CD4-positive, CD25-positive, alpha-beta regulatory T cell (primary cell): ENCODE measurements around the gene CHST9. TPM values are rescaled to one million over a fixed set of nuclear protein-coding genes. Genes with fewer than 3 reads are reported as not detected.
"Not testable (repeated sequence)": the region's sequence is repeated elsewhere in the genome, so short reads cannot be mapped to it uniquely, and the experiment has no call there.

ENCODE experiments used
- ATAC-seq, 2 donors: fragments of 150-1000 bp; cut with Tn5 transposase; one replicate each; pipeline ENCODE4 v1.10.0; 2021; ENCODE audit warnings: low read depth in 2 of 2, moderate number of reproducible peaks in 2 of 2, moderate library complexity in 1 of 2
- DNase-seq, 3 donors: peaks; one replicate each; pipeline versions ENCODE4 v3.0.0 to v3.0.0-alpha.2; 2012 to 2022; ENCODE audit warnings: mixed read lengths in 1 of 3
- H3K27ac ChIP-seq: one replicate; pipeline ENCODE4 v1.7.0; 2013; ENCODE audit warnings: mild to moderate bottlenecking, low read length; ENCODE audit not compliant: insufficient read depth, poor library complexity, severe bottlenecking
- H3K27me3 ChIP-seq: one replicate; pipeline ENCODE4 v1.7.0; 2013; ENCODE audit warnings: low read length; ENCODE audit not compliant: control insufficient read depth, insufficient read depth
- H3K36me3 ChIP-seq: one replicate; pipeline ENCODE4 v1.7.0; 2013; ENCODE audit warnings: mild to moderate bottlenecking, low read length, moderate library complexity; ENCODE audit not compliant: control insufficient read depth, insufficient read depth
- H3K4me1 ChIP-seq: 2 replicates; pipeline ENCODE4 v1.7.0; 2013; ENCODE audit warnings: mild to moderate bottlenecking, low read length; ENCODE audit not compliant: insufficient read depth, control insufficient read depth, poor library complexity, severe bottlenecking
- H3K4me3 ChIP-seq: one replicate; pipeline ENCODE4 v1.7.0; 2013; ENCODE audit warnings: low read depth, mild to moderate bottlenecking, low read length, moderate library complexity
- H3K9me3 ChIP-seq, 2 experiments: 1 replicate in 1 of 2; 2 replicates in 1 of 2; pipeline ENCODE4 v1.7.0; 2013; ENCODE audit warnings: low read length in 2 of 2, mild to moderate bottlenecking in 1 of 2, moderate library complexity in 1 of 2; ENCODE audit not compliant: control insufficient read depth in 2 of 2
- H3K27ac Mint-ChIP-seq, 3 donors: one replicate each; pipeline ENCODE4 v1.8.0; 2020 to 2022; ENCODE audit warnings: mild to moderate bottlenecking in 3 of 3, mixed read lengths in 3 of 3, moderate library complexity in 2 of 3
- H3K27me3 Mint-ChIP-seq: one replicate; pipeline ENCODE4 v1.8.0; 2022; ENCODE audit warnings: mild to moderate bottlenecking, mixed read lengths
- H3K36me3 Mint-ChIP-seq: one replicate; pipeline ENCODE4 v1.8.0; 2020; ENCODE audit warnings: mixed read lengths
- H3K4me1 Mint-ChIP-seq, 4 donors: one replicate each; pipeline ENCODE4 v1.8.0; 2020 to 2022; ENCODE audit warnings: mixed read lengths in 4 of 4, mild to moderate bottlenecking in 1 of 4
- H3K4me3 Mint-ChIP-seq, 4 donors: one replicate each; pipeline ENCODE4 v1.8.0; 2020 to 2022; ENCODE audit warnings: mild to moderate bottlenecking in 4 of 4, mixed read lengths in 4 of 4, moderate library complexity in 3 of 4
- H3K9me3 Mint-ChIP-seq, 7 donors: one replicate each; pipeline ENCODE4 v1.8.0; 2020 to 2022; ENCODE audit warnings: mixed read lengths in 7 of 7, mild to moderate bottlenecking in 3 of 7, moderate library complexity in 2 of 7
- polyA plus RNA-seq, 4 donors: library from polyadenylated mRNA; unstranded; fragments of 300-500 nt; fragmentation: Illumina TruSeq; gene quantifications; one replicate each; pipeline ENCODE4 v1.2.3, GENCODE V29; 2021
- total RNA-seq: library from RNA; stranded (reverse); gene quantifications from one replicate; pipeline ENCODE4 v1.2.3, GENCODE V29; 2022

CHST9 gene
- total and polyA plus RNA-seq, 5 donors from 2014 or later, result not detected

GRCh38 chr18:26941584-26941983, 243.5 kb downstream of the CHST9 start:
- no peak overlapping the region for H3K27ac ChIP-seq
- H3K27me3 ChIP-seq, result no peaks in the 10 kb centered on the region
- no peaks in the 10 kb centered on the region for H3K4me1 ChIP-seq
- H3K36me3 ChIP-seq, result no peaks in the 10 kb centered on the region
- H3K9me3 Mint-ChIP-seq, result peaks cover 0 to 20% (median 13%) of the 10 kb centered on the region in 7 donors
- H3K27me3 Mint-ChIP-seq, result no peaks in the 10 kb centered on the region
- ATAC-seq, result no peak
- peaks cover 0 to 2% of the 10 kb centered on the region in 2 experiments for H3K9me3 ChIP-seq
- H3K36me3 Mint-ChIP-seq, result no peaks in the 10 kb centered on the region
- H3K4me1 Mint-ChIP-seq, result no peaks in the 10 kb centered on the region
- no peak overlapping the region for H3K4me3 Mint-ChIP-seq
- H3K4me3 ChIP-seq, result no peak overlapping the region
- H3K27ac Mint-ChIP-seq, result no peak overlapping the region
- DNase-seq, result no peak

- H3K4me3 Mint-ChIP-seq, result no peak overlapping the region
These were observed 244.2 kb downstream of the CHST9 start for GRCh38 chr18:26940744-26941398.

DNA sequence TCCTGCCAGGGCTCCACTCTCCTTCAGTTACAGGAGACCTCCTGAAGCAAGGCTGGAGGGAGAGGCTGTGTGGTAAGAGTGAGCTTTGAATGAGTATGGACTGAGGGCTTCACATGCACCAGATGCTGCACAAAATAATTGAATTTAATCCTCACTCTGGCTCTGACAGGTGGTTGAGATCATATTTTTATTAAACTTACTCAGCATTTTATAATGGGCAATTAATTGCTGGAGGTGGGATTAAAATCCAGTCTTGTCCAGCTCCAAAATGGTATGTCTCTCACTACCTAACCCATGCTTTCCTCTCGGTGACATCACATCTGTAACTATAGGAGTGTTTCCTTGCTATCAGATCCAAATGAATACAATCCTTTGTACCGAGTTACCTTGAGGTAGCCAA, 253.4 kb downstream of the CHST9 start:
- H3K4me1 Mint-ChIP-seq, result no peaks in the 10 kb centered on the region
- Histone ChIP-seq H3K9me3 (no peaks in the 10 kb centered on the region), H3K4me1 (no peaks in the 10 kb centered on the region), H3K27me3 (no peaks in the 10 kb centered on the region), H3K36me3 (no peaks in the 10 kb centered on the region), H3K4me3 (no peak overlapping the region), H3K27ac (no peak overlapping the region)
- DNase-seq (no peak), ATAC-seq (no peak)
- H3K27me3 Mint-ChIP-seq, result no peaks in the 10 kb centered on the region
- no peak overlapping the region for H3K27ac Mint-ChIP-seq
- H3K4me3 Mint-ChIP-seq, result no peak overlapping the region
- peaks cover 2 to 14% (median 7%) of the 10 kb centered on the region in 7 donors for H3K9me3 Mint-ChIP-seq
- H3K36me3 Mint-ChIP-seq, result no peaks in the 10 kb centered on the region

More at GRCh38 chr18:26940744-26941398, 244.2 kb downstream of the CHST9 start:
- no peak for ATAC-seq
- H3K27ac Mint-ChIP-seq, result no peak overlapping the region
- no peaks in the 10 kb centered on the region for H3K27me3 ChIP-seq
- no peaks in the 10 kb centered on the region for H3K4me1 Mint-ChIP-seq
- no peaks in the 10 kb centered on the region for H3K4me1 ChIP-seq
- DNase-seq, result no peak
- no peak overlapping the region for H3K4me3 ChIP-seq
- H3K27ac ChIP-seq, result no peak overlapping the region
- no peaks in the 10 kb centered on the region for H3K9me3 ChIP-seq
- no peaks in the 10 kb centered on the region for H3K36me3 Mint-ChIP-seq
- no peaks in the 10 kb centered on the region for H3K36me3 ChIP-seq
- H3K27me3 Mint-ChIP-seq, result no peaks in the 10 kb centered on the region
- H3K9me3 Mint-ChIP-seq, result peaks cover 1 to 19% (median 10%) of the 10 kb centered on the region in 7 donors

GRCh38 chr18:26930630-26931029, 254.5 kb downstream of the CHST9 start:
- no peaks in the 10 kb centered on the region for H3K36me3 Mint-ChIP-seq
- Histone ChIP-seq H3K27ac (no peak overlapping the region), H3K27me3 (no peaks in the 10 kb centered on the region), H3K4me1 (no peaks in the 10 kb centered on the region), H3K36me3 (no peaks in the 10 kb centered on the region), H3K4me3 (no peak overlapping the region), H3K9me3 (no peaks in the 10 kb centered on the region)
- ATAC-seq (no peak), DNase-seq (no peak)
- H3K27me3 Mint-ChIP-seq, result no peaks in the 10 kb centered on the region
- H3K4me1 Mint-ChIP-seq, result no peaks in the 10 kb centered on the region
- no peak overlapping the region for H3K27ac Mint-ChIP-seq
- peaks cover 3 to 17% (median 6%) of the 10 kb centered on the region in 7 donors for H3K9me3 Mint-ChIP-seq
- no peak overlapping the region for H3K4me3 Mint-ChIP-seq

GRCh38 chr18:26928670-26929313, 256.3 kb downstream of the CHST9 start:
- Mint-ChIP-seq H3K36me3 (no peaks in the 10 kb centered on the region), H3K4me3 (no peak overlapping the region), H3K27ac (no peak overlapping the region), H3K4me1 (no peaks in the 10 kb centered on the region), H3K27me3 (no peaks in the 10 kb centered on the region), H3K9me3 (peaks cover 1 to 15% (median 5%) of the 10 kb centered on the region in 7 donors)
- no peaks in the 10 kb centered on the region for H3K36me3 ChIP-seq
- H3K4me1 ChIP-seq, result no peaks in the 10 kb centered on the region
- H3K9me3 ChIP-seq, result no peaks in the 10 kb centered on the region
- no peak overlapping the region for H3K4me3 ChIP-seq
- no peak overlapping the region for H3K27ac ChIP-seq
- DNase-seq, result no peak
- no peak for ATAC-seq
- no peaks in the 10 kb centered on the region for H3K27me3 ChIP-seq

GRCh38 chr18:26927822-26928221, 257.3 kb downstream of the CHST9 start:
- not testable (repeated sequence) for H3K27ac Mint-ChIP-seq, H3K27ac ChIP-seq, H3K4me3 ChIP-seq, H3K9me3 ChIP-seq, ATAC-seq, H3K27me3 ChIP-seq, H3K4me1 Mint-ChIP-seq, H3K27me3 Mint-ChIP-seq, H3K4me3 Mint-ChIP-seq, H3K36me3 Mint-ChIP-seq, DNase-seq, H3K36me3 ChIP-seq, H3K4me1 ChIP-seq
- H3K9me3 Mint-ChIP-seq, result peaks cover 0 to 18% (median 4%) of the 10 kb centered on the region in 7 donors

DNA sequence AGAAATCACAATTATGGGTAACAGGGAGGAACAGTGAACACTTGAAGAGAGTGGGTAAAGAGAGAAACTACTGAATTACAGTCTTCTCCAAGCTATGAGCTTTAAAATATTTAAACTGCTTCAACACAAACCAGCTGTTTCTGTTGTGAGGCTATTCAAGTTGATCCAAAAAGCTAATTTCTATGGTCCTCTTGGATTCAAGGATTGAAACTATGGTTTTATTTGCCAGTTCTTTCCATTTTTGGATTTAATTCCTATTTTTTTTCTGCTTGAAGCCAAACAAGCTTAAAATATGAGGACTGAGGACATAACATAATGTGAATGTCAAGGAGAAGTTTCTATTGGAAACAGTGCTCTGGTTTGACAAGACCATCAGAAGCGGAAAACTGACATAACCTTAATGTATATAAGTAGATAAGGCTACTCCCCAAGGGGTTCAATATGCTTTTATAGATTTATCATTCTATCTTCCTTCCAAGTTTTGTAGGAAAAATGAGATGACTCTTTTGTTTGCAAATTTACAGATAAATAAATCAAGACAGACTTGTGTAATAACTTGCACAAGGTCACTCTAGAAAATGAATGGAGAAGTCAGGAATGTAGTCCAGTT, 258.9 kb downstream of the CHST9 start:
- DNase-seq (no peak), ATAC-seq (no peak)
- Mint-ChIP-seq H3K4me3 (no peak overlapping the region), H3K36me3 (no peaks in the 10 kb centered on the region), H3K9me3 (peaks cover 0 to 18% (median 5%) of the 10 kb centered on the region in 7 donors), H3K27ac (no peak overlapping the region), H3K27me3 (no peaks in the 10 kb centered on the region), H3K4me1 (no peaks in the 10 kb centered on the region)
- no peak overlapping the region for H3K4me3 ChIP-seq
- H3K9me3 ChIP-seq, result no peaks in the 10 kb centered on the region
- H3K27me3 ChIP-seq, result no peaks in the 10 kb centered on the region
- H3K27ac ChIP-seq, result no peak overlapping the region
- no peaks in the 10 kb centered on the region for H3K36me3 ChIP-seq
- no peaks in the 10 kb centered on the region for H3K4me1 ChIP-seq
